Mesenteric fat pad (tissue), 1 donor: ENCODE data around the gene ZNF195. TPM values are rescaled to one million over a fixed set of nuclear protein-coding genes. Genes with fewer than 3 reads are reported as not detected.
"Not testable (repeated sequence)": the region's sequence is repeated elsewhere in the genome, so short reads cannot be mapped to it uniquely, and the experiment has no call there.

Experiments used
- DNase-seq: peaks from one replicate; pipeline ENCODE4 v3.0.0-alpha.2; 2020; ENCODE audit warnings: low spot score
- total RNA-seq: library from RNA; stranded (reverse); fragmentation: NEBNext Ultra II Directional; extraction: Animal tissue kit (Norgen Biotek cat#: 25700); gene quantifications from one replicate; pipeline ENCODE4 v1.2.1, GENCODE V29; 2021
- donor health status: DM: yes; HTN: yes; CAD: no.

Gene ZNF195
- total RNA-seq, 1 donor from 2014 or later = 20.0 TPM

DNA sequence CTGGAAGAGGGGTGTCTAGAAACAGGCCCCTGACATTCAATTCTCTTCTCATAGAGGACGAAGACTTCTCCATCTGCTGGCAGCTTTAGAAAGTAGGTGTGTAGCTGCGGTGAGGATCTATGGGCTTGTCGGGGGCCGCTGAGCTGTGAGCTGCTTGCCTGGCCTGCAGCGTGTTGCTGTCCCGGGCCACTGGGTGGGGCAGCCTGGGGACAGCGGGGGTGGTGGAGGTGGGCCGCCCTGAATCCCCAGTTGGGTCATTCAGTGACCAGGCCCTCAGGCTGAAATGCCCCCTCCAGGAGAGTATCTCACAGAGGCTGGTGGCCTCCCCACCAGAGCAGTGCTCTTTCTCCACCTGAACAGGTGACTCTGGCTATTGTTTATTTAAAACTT is 23.9 kb upstream of the ZNF195 start:
- DNase-seq = not testable (repeated sequence)

DNA sequence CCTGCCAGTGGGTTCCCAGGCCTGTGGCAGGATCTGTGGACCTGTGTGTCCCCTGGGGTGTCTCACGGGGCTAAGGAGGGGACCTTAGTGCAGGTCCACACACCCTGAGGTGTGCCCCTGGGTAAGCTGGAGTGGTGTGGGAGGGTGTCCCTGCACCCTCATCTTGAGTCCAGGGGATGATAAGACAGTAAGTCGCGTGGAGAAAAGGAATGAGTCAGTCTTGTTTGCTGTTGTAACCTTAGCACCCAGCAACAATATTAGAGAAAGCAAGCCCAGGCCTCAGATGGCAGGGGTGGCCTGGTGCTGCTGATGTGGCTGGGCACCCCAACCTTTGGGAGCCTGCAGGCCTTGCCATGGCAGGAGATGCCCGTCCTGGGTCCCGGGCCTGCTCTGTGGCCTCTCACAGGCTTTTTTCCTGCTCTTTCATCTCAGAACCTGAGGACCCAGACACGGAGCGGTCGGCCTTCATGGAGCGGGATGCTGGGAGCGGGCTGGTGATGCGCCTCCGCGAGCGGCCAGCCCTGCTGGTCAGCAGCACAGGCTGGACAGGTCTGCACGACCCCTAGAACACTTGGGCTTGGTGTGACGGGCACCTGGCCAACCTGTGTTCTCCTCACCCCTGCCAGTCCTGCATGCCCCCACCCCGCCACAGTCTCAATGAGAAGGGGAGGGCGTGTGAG is 23.4 kb upstream of the ZNF195 start:
- DNase-seq = not testable (repeated sequence)

DNA sequence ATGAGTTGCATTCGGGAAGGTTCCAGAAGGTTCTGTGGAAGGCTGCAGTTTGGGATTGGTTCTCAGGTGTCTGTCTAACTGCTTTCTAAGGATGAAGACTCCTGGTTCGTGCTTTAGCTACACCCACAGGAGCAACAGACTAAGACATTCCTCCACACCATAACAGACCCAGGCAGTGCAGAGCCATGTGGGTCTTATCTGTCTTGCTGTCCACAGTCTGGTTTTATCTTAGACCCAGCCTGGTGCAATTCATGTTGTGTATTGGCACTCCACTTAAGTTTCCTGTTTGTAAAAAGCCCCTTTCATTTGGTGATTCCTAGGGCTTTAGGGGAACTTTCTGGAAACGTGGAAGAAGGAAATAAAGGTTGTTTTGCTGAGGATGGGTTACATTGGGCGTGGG is 22.1 kb upstream of the ZNF195 start:
- DNase-seq = not testable (repeated sequence)

DNA sequence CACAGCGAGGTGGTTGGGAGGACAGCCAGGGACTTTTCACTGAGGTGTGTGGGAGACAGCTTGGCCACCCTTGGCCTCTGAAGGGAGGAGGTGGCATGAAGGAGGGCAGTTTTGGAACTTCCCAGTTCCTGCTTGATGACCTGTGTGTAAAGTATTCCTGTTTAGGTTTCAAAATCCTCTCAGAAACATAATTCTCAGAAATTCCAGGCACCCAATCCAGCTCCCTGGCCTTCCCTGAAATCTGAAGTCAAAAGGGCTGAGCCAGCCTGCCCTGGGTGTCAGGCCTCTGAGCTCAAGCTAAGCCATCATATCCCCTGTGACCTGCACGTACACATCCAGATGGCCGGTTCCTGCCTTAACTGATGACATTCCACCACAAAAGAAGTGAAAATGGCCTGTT is 19.6 kb upstream of the ZNF195 start:
- DNase-seq = not testable (repeated sequence)

DNA sequence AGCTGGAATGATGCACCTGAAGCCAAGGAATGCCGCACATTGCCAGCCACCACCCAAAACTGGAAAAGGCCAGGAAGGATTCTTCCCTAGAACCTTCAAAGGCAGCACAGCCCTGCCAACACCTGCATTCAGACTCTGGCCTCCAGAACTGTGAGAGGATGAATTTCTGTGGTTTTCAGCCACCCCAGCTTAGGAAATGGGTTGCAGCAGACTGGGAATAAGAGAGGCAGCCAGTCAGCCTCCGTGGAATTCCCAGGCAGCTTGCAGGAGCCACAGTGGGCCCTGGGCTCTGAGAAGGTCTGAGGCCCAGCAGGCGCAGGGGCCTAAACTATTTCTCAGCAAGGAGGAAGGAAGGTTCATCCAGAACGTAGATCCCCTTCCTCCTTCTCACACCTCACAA is 19.2 kb upstream of the ZNF195 start:
- DNase-seq = peak; percentile 16

DNA sequence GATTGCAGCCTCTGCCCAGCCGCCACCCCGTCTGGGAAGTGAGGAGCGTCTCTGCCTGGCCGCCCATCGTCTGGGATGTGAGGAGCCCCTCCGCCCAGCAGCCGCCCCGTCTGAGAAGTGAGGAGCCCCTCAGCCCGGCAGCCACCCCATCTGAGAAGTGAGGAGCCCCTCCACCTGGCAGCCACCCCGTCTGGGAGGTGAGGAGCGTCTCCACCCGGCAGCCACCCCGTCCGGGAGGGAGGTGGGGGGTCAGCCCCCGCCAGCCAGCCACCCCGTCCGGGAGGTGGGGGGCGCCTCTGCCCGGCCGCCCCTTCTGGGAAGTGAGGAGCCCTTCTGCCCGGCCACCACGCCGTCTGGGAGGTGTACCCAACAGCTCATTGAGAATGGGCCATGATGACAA is 18.3 kb upstream of the ZNF195 start:
- DNase-seq = peak; percentile 33

DNA sequence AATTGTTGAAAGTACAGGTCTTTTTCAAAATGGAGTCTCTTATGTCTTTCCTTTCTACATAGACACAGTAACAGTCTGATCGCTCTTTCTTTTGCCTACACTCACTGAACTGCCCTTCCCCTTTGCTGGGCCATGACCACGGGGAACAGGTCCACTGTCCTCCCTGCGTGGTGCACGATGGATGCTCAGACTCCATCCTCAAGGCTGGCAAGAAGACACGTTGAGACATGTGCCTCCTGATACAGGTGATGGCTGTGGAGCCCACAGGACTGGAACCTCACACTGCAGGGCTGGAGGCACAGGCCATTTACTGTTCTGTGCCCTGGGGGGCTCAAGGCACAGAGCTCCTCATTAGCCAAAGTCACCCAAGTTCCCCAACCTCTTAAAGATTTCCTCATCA is 16.5 kb upstream of the ZNF195 start:
- DNase-seq = peak; percentile 72

DNA sequence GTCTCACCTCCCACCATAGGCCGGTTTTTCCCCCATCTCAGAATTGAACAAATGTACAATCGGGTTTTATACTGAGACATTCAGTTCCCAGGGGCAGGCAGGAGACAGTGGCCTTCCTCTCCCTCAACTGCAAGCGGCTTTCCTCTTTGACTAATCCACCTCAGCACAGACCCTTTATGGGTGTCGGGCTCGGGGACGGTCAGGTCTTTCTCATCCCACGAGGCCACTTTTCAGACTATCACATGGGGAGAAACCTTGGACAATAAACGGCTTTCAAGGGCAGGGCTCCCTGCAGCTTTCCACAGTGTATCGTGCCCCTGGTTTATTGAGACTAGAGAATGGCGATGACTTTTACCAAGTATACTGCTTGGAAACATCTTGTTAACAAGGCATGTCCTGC is 16.0 kb upstream of the ZNF195 start:
- DNase-seq = peak; percentile 53

DNA sequence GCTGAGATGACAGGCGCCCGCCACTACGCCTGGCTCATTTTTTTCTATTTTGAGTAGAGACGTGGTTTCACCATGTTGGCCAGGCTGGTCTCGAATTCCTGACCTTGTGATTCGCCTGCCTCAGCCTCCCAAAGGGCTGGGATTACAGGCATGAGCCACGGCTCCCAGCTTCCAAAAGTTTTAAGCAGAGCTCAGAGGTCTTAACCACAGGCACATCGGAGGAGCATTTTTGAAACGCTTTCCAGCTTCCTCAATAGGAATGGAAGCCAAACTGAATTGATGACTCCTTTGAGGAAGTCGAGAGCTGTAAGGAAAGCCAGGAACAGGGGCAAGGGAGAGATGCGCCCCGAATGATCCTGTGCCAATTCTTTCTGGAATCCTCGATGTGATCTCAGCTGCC is 14.5 kb upstream of the ZNF195 start:
- DNase-seq = peak; percentile 28

DNA sequence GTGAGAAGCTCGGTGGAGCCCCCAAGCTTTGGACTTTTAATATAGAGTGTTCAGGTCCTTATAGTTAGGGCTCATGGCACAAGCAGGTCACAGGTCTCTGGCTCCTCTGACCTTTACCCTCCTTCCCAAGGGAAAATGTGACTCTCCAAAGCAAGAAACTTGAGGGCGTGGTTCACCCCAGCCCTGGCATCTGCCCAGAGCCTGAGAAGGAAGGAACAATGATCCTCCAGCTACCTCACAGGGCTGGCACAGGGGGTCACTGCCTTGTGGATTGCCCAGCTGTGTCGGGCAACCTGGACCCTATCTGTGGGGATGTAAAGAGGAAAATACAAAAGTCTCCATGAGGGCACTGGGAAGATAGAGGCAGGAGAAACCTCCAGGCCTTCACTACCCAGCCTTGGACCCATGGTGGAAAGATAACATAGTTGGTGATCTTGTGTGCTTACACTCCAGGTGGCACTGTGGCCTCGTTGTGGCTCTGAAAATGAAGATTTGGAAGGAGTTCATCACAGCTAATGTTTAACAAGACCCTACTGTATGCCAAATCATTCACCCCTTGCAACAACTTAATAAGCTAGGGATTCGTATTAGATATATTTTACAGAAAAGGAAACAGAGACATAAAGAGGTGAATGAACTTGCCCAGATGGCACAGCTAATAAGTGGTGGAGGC is 3.8 kb upstream of the ZNF195 start:
- DNase-seq = no peak

DNA sequence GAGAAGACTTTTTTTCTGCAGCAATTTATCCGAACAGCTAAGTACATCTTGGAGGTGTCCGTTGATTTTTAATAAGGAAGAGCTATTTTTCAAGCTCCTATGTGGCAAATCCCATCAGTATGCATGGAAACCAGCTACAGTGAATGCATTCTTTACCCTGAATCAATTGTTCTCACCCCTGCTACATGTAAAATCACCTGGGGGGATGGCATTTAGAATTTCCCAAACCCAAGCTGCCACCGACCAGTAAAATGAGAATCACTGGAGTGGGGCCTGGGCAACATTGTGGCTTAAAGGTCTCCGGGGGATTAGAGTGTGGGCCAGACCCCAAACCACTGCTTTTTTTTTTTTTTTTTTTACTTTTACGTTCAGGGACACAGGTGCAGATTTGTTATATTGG is 2.8 kb upstream of the ZNF195 start:
- no peak for DNase-seq

DNA sequence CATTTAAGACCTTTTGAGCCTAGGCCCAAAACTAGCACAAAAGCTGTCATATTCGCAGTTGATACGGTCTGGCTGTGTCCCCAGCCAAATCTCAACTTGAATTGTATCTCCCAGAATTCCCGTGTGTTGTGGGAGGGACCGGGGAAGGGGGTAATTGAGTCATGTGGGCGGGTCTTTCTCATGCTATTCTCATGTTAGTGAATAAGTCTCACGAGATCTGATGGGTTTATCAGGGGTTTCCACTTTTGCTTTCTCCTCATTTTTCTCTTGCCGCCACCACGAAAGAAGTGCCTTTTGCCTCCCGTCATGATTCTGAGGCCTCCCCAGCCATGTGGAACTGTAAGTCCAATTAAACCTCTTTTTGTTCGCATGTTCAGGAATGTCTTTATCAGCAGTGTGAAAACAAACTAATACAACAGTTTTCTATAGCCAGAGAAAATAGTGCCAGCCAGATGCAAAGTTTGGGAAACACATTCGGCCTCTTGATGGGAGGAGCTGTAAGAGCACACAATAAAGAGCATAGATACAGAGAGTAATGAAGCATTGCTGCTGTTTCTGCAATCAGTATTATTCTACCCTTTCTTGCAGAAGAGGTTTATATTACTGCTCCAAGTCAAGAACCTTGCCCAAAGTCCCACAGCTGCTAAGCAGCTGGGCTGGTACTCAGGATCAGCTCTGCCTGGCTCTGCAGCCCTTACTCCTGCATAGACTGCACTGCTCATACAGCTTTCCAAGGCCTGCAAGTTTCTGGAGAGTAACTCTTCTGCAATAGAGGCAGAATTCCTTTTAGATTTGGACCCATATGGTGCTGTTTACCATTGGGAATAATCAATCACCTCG is 2.0 kb upstream of the ZNF195 start:
- DNase-seq = no peak

DNA sequence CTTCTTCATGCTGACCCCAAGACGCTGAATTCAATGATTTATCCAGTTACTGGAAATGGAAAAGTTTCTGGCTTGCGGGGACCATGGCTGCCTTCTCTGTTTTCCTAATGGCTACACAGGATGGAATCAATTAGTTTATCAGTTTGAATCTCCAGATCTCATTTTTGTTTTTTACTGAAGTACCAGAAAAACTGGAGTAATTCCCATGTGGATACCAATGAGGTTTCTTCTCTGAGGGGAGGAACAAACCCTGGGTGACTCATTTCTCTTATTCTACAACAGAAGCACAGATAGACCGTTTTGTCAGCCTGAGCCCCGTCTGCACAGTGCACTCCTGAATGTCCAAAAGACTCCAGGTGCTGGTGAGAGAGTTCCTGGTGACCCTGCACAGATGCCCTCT is 3.4 kb downstream of the ZNF195 start:
- no peak for DNase-seq

DNA sequence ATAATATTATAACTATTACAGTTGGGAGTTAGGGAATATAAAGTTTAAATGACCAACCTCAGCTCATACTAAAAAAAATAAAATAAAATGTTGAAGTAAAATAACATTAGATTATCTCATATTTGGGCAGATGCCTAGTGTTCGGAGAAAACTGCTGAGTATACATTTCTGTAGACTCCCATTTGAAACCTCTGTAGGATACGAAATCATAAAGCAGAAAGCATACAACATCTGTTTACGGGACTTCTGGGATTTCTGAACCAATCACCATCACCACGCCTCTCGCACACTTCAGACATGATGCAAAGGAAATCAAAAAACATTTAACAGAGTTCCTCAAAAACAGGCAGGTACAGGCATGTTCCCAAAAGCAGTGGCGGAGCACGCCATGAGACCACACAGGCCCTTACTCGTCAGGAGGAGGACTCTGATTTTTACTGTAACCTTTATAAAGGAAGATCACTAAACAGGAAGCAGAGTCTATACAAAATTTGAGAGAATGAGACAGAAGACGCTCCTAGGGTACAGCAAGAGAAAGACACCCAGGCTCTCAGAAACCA is 8.6 kb downstream of the ZNF195 start:
- no peak for DNase-seq

DNA sequence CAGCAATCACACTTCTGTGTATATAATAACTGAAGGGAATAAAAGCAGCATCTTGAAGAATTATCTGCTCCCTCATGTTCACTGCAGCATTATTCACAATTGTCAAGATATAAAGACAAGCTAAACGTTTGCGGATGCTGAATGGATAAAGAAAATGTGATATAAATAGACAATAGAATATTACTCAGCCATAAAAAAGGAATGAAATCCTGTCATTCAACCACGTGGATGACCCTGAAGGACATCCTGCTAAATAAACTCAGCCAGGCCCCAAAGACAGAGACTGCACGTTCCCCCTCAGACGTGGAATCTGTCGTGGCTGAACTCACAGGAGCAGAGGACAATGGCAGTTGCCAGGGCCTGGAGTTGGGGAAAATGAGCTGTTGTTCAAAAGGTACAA is 9.6 kb downstream of the ZNF195 start:
- no peak for DNase-seq

DNA sequence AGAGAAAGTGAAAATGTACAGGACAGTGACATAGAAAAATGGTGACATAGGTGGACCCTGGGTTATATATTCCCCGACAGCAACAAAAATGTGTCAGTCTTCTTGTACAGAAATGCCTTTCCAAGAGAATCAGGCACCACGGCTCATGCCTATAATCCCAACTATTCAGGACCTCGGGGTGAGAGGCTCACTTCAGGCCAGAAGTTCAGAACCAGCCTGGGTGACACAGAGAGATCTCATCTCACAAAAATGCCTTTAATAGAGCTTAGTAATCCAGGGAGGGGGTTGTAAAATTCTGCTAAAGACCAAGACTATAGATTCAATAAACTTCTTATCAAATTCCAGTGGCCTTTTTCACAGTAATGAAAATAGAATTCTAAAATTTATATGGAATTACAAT is 10.7 kb downstream of the ZNF195 start:
- no peak for DNase-seq

DNA sequence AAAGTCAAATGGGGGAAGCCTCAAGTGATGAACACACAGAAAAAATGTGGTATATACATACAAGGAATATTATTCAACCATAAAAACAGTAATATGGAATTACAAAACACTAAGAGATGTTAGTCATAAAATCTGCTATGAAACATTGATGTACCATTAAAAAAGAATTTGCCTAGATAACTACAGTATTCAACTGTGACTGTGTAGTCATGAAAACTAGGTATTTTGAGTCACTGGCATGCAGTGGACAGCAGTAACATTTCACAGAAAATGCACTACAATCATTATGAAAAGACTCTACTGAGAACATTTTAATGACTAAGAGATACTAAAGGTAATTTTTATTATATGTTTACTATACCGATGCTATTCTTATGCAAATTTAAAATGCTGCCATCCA is 11.7 kb downstream of the ZNF195 start:
- DNase-seq = no peak

DNA sequence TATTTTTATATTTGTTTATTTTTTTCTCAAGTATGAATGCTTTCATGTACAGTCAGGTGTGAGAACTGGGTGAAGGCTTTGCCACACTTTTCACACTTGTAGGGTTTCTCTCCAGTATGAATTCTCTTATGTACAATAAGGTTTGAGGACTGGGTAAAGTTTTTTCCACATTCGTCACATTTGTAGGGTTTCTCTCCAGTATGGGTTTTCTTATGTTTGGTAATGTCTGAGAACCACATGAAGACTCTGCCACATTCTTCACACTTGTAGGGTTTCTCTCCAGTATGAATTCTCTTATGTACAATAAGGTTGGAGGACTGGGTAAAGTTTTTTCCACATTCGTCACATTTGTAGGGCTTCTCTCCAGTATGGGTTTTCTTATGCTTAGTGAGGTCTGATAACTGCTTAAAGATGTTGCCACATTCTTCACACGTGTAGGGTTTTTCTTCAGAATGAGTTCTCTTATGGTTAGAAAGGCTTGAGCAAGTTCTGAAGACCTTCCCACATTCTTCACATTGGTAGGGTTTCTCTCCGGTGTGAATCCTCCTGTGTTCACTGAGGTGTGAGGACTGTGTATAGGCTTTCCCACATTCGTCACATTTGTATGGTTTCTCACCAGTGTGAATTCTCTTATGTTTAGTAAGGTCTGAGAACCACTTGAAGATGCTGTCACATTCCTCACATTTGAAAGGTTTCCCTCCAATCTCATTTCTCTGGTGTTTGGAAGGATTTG is 19.7 kb downstream of the ZNF195 start:
- no peak for DNase-seq

DNA sequence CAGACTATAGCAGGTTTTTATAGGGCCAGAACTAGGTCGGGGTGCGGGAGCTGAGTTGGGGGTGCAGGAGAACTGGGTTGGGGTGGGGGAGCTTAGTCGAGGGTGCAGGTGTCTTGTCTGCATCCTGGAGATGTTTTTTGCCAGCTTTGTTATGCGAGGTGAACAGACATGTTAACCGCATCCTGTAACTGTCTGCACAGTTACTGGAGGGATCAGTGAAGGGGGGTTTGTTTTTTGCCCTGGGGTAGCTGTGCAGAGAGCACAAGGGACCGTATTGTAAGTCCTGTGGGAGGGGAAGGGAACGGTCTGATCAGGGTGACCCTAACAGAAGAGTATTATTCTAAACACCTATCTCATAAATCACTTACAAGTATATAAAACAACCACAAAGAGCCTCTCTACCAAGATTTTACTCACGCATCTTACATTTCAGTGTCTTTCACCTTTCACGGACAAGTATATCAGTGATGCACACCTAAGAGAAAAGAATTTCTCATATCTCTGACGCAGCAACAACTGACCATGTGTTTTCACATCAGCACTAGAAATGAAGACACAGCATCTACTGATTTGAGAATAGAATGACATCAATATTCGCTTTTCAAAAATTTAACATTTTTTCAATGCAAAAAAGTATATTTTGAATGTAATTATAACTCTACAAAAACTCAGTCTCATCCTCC is 20.8 kb downstream of the ZNF195 start:
- no peak for DNase-seq

DNA sequence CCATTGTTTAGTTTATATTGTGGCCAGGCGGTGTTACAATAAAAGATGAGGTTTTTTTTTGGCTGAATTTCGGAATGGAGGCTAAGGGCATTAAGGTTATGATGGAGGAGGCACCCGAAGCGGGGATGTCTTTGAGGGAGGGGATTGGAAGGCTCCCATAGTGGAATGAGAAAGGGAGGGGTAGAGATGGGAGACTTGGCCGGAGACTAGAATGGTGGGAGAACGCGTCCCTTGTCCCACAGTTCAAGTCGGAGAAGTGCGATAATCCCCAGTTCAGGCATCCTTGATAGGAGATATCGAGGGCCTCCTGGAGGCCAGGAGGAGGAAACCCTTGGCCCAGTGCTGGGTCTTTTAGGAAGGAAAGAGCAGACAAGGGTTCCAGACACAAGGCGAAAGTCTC is 21.6 kb downstream of the ZNF195 start:
- DNase-seq = no peak

DNA sequence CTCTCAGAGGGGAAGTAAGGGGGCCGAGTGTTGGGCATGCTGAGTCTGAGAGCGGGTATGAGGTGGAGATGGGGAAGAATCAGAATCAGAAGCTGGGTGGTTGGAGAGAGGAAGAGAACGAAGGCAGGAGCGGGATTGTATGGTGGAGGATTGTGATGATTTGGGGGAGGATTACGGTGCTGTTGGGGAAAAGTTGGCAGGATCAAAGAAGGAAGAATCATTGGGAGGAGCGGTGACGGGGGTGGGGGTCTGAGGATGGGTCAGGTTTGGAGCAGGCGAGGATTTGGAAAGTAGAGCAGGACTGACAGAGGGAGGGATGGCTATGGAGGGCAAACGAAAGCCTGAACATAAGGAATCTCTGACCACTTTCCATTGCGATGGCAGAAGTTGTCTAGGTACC is 22.1 kb downstream of the ZNF195 start:
- no peak for DNase-seq
